ENCODE data around the gene CCDC112. TPM values are rescaled to one million over a fixed set of nuclear protein-coding genes. Genes with fewer than 3 reads are reported as not detected.

Gene CCDC112
- total and polyA plus RNA-seq, 9 donors, result 1.5 to 5.6 (median 3.1) TPM

DNA sequence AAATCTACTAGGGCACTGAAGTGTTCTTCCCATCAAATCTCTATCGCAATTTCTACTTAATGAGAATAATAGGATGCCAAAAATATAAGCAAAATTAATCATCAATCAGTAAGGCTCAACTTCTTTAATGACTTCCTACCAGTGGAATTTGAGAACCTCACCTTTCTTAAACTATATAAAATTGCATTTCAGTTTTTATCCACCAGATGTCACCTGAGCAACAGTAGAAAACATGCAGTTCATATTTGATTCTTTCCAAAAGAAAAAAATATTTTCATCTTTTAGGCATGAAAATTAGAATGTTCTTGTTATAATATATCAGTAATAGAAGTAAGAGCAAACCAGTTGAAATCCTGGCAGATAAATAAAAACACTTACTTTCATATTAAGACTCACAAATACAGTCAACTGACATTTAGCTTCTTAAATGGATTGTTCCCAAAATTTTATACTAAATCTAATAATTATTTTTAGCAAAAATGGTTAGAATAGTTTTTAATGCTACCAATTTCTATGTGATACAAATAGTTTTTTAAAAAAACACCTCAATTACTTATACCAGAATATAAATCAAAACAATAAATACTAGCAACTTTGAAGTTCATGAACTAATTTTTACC lies 13.4 kb upstream of the CCDC112 start:
- Histone ChIP-seq H3K9me3 (no peaks in the 10 kb centered on the region), H3K27me3 (no peaks in the 10 kb centered on the region), H3K4me3 (no peak overlapping the region), H3K4me1 (ENCODE audit: insufficient read depth) (no peaks in the 10 kb centered on the region), H3K27ac (no peak overlapping the region), H3K36me3 (no peaks in the 10 kb centered on the region)
- TF ChIP-seq, protein P1, sequence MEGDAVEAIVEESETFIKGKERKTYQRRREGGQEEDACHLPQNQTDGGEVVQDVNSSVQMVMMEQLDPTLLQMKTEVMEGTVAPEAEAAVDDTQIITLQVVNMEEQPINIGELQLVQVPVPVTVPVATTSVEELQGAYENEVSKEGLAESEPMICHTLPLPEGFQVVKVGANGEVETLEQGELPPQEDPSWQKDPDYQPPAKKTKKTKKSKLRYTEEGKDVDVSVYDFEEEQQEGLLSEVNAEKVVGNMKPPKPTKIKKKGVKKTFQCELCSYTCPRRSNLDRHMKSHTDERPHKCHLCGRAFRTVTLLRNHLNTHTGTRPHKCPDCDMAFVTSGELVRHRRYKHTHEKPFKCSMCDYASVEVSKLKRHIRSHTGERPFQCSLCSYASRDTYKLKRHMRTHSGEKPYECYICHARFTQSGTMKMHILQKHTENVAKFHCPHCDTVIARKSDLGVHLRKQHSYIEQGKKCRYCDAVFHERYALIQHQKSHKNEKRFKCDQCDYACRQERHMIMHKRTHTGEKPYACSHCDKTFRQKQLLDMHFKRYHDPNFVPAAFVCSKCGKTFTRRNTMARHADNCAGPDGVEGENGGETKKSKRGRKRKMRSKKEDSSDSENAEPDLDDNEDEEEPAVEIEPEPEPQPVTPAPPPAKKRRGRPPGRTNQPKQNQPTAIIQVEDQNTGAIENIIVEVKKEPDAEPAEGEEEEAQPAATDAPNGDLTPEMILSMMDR (IDR thresholded peaks at IDR 0.05), result peak; percentile 24 to 53 (median 48)
- TF ChIP-seq POLR2A (IDR thresholded peaks at IDR 0.05), result no peak
- WGBS, 3 donors, result 12 to 20% (median 19%) methylated on average over 1 of the region's 1 CpG
- no peak for DNase-seq
- intact Hi-C loops (cut with DNase I), result loop anchor here (5.0 kb wide), 1 partner anchor 277 kb away; no protein-coding TSS in a partner anchor

DNA sequence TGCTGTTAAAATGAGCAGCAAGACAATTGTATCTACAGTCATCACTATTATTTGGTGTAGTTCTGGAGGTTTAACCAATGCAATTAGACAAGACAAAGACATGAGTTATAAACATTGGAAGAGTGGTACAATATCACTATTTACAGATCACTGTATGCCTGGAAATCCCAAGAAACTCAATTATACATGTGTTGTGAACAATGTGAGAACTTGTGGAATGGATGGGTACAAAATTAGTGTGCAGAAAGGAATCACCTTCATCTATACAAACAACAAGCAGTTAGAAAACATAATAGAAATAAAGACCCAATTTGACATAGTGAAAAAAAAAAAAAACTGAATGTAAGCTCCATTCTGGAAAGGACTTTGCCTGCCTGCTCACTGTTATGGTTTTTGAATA lies 12.4 kb upstream of the CCDC112 start:
- H3K4me3 ChIP-seq, result no peak overlapping the region
- H3K27ac ChIP-seq, result no peak overlapping the region
- H3K36me3 ChIP-seq, result no peaks in the 10 kb centered on the region
- no peaks in the 10 kb centered on the region for H3K4me1 ChIP-seq (ENCODE audit: insufficient read depth)
- no peaks in the 10 kb centered on the region for H3K27me3 ChIP-seq
- intact Hi-C loops (cut with DNase I), result loop anchor here in 2 of 4 donors (5.0 kb wide), 1 partner anchor 278 kb away; no protein-coding TSS in a partner anchor
- no peaks in the 10 kb centered on the region for H3K9me3 ChIP-seq
- no peak for DNase-seq
- no peak for TF ChIP-seq POLR2A (IDR thresholded peaks at IDR 0.05)
- TF ChIP-seq EP300 (IDR thresholded peaks at IDR 0.05), result no peak
- TF ChIP-seq, protein P1 (IDR thresholded peaks at IDR 0.05), result no peak

DNA sequence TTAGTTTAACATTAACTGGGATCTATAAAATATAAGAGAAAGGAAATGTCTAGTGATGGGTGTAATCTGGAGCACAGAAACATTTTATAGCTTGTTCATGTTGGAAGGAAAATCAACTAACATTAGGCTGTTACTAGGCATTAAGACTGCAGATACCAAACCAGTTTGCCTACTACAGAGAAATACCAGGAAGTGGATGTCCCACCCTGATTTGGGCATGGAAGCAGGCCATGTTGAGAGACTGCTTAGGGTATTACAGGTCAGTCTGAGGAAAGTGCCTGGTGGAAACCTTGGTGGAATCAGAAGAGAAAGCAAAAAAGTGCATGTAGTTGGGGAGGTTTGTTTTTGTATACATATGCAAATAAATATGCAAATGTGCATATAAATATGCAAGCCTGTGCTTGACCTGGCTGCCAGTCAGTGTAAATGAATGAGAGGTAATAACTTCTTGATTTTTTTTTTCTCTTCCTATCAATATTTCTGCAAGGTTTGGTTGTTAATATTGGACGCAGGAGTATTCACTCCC lies 9.6 kb upstream of the CCDC112 start:
- TF ChIP-seq, protein P1 (IDR thresholded peaks at IDR 0.05), result no peak
- TF ChIP-seq EP300 (IDR thresholded peaks at IDR 0.05), result no peak
- TF ChIP-seq POLR2A (IDR thresholded peaks at IDR 0.05), result no peak
- WGBS, 3 donors, result 70 to 89% (median 83%) methylated on average over 1 of the region's 1 CpG
- no peak overlapping the region for H3K27ac ChIP-seq
- no peaks in the 10 kb centered on the region for H3K4me1 ChIP-seq (ENCODE audit: insufficient read depth)
- intact Hi-C loops (cut with DNase I), result loop anchor here in 2 of 4 donors (5.0 kb wide), 1 partner anchor 281 kb away; no protein-coding TSS in a partner anchor
- H3K36me3 ChIP-seq, result no peaks in the 10 kb centered on the region
- no peak overlapping the region for H3K4me3 ChIP-seq
- no peaks in the 10 kb centered on the region for H3K9me3 ChIP-seq
- no peaks in the 10 kb centered on the region for H3K27me3 ChIP-seq
- DNase-seq, result no peak

DNA sequence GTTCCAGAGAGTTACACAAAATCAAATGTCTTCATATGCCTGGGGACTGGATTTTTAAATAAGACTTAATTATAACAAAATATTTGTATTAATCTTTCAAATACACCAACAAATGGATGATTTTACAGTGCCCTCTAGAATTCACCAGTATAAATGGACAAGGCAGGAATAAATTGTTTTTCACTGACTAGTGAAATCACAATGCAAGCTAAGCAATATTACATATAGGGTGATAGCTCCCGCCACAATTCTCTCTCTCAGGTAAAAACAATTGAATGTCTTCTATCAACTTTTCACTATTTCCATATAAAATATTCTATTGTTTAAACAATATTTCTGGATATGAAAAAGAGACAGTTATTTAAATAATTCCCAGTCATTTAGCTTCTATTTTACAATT lies 8.0 kb upstream of the CCDC112 start:
- Histone ChIP-seq H3K4me3 (no peak overlapping the region), H3K9me3 (no peaks in the 10 kb centered on the region), H3K36me3 (no peaks in the 10 kb centered on the region), H3K27me3 (no peaks in the 10 kb centered on the region), H3K27ac (no peak overlapping the region), H3K4me1 (ENCODE audit: insufficient read depth) (no peaks in the 10 kb centered on the region)
- 91 to 96% (median 94%) methylated on average over 1 of the region's 1 CpG for WGBS, 3 donors
- TF ChIP-seq, protein P1 (IDR thresholded peaks at IDR 0.05), result no peak
- TF ChIP-seq POLR2A (IDR thresholded peaks at IDR 0.05) (no peak), EP300 (IDR thresholded peaks at IDR 0.05) (no peak)
- no peak for DNase-seq
- intact Hi-C loops (cut with DNase I), result no loop called here

Measured in ovary (tissue), 9 donors.